Glutamatergic neuron (in vitro differentiated cells): ENCODE data around the gene FAT1. TPM values are rescaled to one million over a fixed set of nuclear protein-coding genes. Genes with fewer than 3 reads are reported as not detected.

Source experiments
- DNase-seq: peaks from one replicate; pipeline ENCODE4 v3.0.0; 2022
- H3K27ac Mint-ChIP-seq: one replicate; pipeline ENCODE4 v1.8.0; 2020; ENCODE audit warnings: mild to moderate bottlenecking, mixed read lengths, inconsistent platforms; ENCODE audit not compliant: unreplicated experiment
- H3K27me3 Mint-ChIP-seq: one replicate; pipeline ENCODE4 v1.8.0; 2020; ENCODE audit warnings: mild to moderate bottlenecking, moderate library complexity, mixed read lengths, inconsistent platforms; ENCODE audit not compliant: unreplicated experiment
- H3K36me3 Mint-ChIP-seq: one replicate; pipeline ENCODE4 v1.8.0; 2020; ENCODE audit warnings: mild to moderate bottlenecking, mixed read lengths, inconsistent platforms; ENCODE audit not compliant: unreplicated experiment
- H3K4me1 Mint-ChIP-seq: one replicate; pipeline ENCODE4 v1.8.0; 2020; ENCODE audit warnings: mild to moderate bottlenecking, low read depth, mixed read lengths, inconsistent platforms; ENCODE audit not compliant: unreplicated experiment
- H3K4me3 Mint-ChIP-seq: one replicate; pipeline ENCODE4 v1.8.0; 2020; ENCODE audit warnings: mild to moderate bottlenecking, mixed read lengths, inconsistent platforms; ENCODE audit not compliant: unreplicated experiment
- H3K9me3 Mint-ChIP-seq: one replicate; pipeline ENCODE4 v1.8.0; 2020; ENCODE audit warnings: mild to moderate bottlenecking, moderate library complexity, mixed read lengths, inconsistent platforms; ENCODE audit not compliant: unreplicated experiment
- CTCF ChIP-seq: fragments of 200-600 bp; sonication (generic); IDR thresholded peaks from one replicate; pipeline ENCODE4 v1.5.0; 2021; ENCODE audit not compliant: partially characterized antibody, unreplicated experiment
- total RNA-seq: library from RNA; stranded (reverse); fragmentation: NEBNext Ultra II Directional; extraction: Animal tissue kit (Norgen Biotek cat#: 25700); gene quantifications from one replicate; pipeline ENCODE4 v1.2.1, GENCODE V29; 2021; ENCODE audit not compliant: unreplicated experiment

Gene FAT1
- total RNA-seq, 1 donor from 2014 or later = 34.3 TPM

GRCh38 chr4:186593587-186593973 lies 130.1 kb downstream of the FAT1 start:
- Mint-ChIP-seq H3K27ac (no peak overlapping the region), H3K36me3 (no peaks in the 10 kb centered on the region), H3K27me3 (peaks cover 2% of the 10 kb centered on the region), H3K4me1 (no peaks in the 10 kb centered on the region), H3K4me3 (no peak overlapping the region), H3K9me3 (no peaks in the 10 kb centered on the region)
- DNase-seq = no peak
- no peak for TF ChIP-seq CTCF

GRCh38 chr4:186592966-186593586 lies 130.6 kb downstream of the FAT1 start:
- no peaks in the 10 kb centered on the region for H3K36me3 Mint-ChIP-seq
- no peak for DNase-seq
- no peaks in the 10 kb centered on the region for H3K9me3 Mint-ChIP-seq
- no peak overlapping the region for H3K4me3 Mint-ChIP-seq
- no peaks in the 10 kb centered on the region for H3K4me1 Mint-ChIP-seq
- H3K27me3 Mint-ChIP-seq = peaks cover 2% of the 10 kb centered on the region
- no peak for TF ChIP-seq CTCF
- no peak overlapping the region for H3K27ac Mint-ChIP-seq

- no peak for TF ChIP-seq CTCF
- H3K27ac Mint-ChIP-seq = no peak overlapping the region
- no peak overlapping the region for H3K4me3 Mint-ChIP-seq
- DNase-seq = no peak
- no peaks in the 10 kb centered on the region for H3K4me1 Mint-ChIP-seq
- H3K27me3 Mint-ChIP-seq = peaks cover 2% of the 10 kb centered on the region
- H3K36me3 Mint-ChIP-seq = no peaks in the 10 kb centered on the region
- H3K9me3 Mint-ChIP-seq = no peaks in the 10 kb centered on the region
Measured at GRCh38 chr4:186592445-186592844, 131.2 kb downstream of the FAT1 start.

- Mint-ChIP-seq H3K9me3 (no peaks in the 10 kb centered on the region), H3K4me1 (no peaks in the 10 kb centered on the region), H3K4me3 (no peak overlapping the region), H3K27me3 (peaks cover 2% of the 10 kb centered on the region), H3K36me3 (no peaks in the 10 kb centered on the region), H3K27ac (no peak overlapping the region)
- no peak for DNase-seq
- TF ChIP-seq CTCF = no peak
Measured at GRCh38 chr4:186591651-186592050, 132.0 kb downstream of the FAT1 start.

GRCh38 chr4:186588503-186588902 lies 135.2 kb downstream of the FAT1 start:
- peaks cover 2% of the 10 kb centered on the region for H3K27me3 Mint-ChIP-seq
- no peak for DNase-seq
- H3K9me3 Mint-ChIP-seq = no peaks in the 10 kb centered on the region
- no peak overlapping the region for H3K27ac Mint-ChIP-seq
- no peak overlapping the region for H3K4me3 Mint-ChIP-seq
- no peaks in the 10 kb centered on the region for H3K4me1 Mint-ChIP-seq
- H3K36me3 Mint-ChIP-seq = no peaks in the 10 kb centered on the region
- TF ChIP-seq CTCF = no peak
